ENCODE data around the gene CCDC93. TPM values are rescaled to one million over a fixed set of nuclear protein-coding genes. Genes with fewer than 3 reads are reported as not detected.

Gene CCDC93
- total and polyA plus RNA-seq, 2 of the 4 experiments (the other 2 are of a cell fraction): 8.1 to 17.2 TPM

GRCh38 chr2:117952701-117953100, 61.2 kb downstream of the CCDC93 start:
- Histone ChIP-seq H3K9me3 (ENCODE audit: control insufficient read depth, insufficient read depth, low read length) (no peaks in the 10 kb centered on the region), H3K9me1 (ENCODE audit: insufficient read depth, low read length) (peaks cover 7% of the 10 kb centered on the region; the same call in 1 of the 2 replicates), H3K4ac (ENCODE audit: low read depth, low read length) (no peak overlapping the region), H2AK9ac (replicated peaks; ENCODE audit: low read depth, low read length, poor library complexity) (no peak overlapping the region), H3K18ac (ENCODE audit: low read depth, low read length) (no peak overlapping the region), H3K56ac (ENCODE audit: extremely low read depth, insufficient read depth, low read length) (no peak overlapping the region), H4K20me1 (ENCODE audit: insufficient read depth, low read length) (no peaks in the 10 kb centered on the region), H2AFZ (replicated peaks; ENCODE audit: low read length, poor library complexity) (no peak overlapping the region), H2BK120ac (ENCODE audit: low read depth, low read length) (no peak overlapping the region), H3K4me1 (ENCODE audit: control insufficient read depth, insufficient read depth, low read length) (peaks cover 3% of the 10 kb centered on the region; the same call in 1 of the 2 replicates), H3K4me3 (ENCODE audit: insufficient read depth, low read depth, low read length) (no peak overlapping the region), H4K91ac (ENCODE audit: insufficient read depth, low read depth, low read length) (no peak overlapping the region), H3K23ac (ENCODE audit: low read depth, low read length) (no peak overlapping the region), H2BK15ac (ENCODE audit: low read depth, low read length) (no peak overlapping the region), H3K27me3 (ENCODE audit: control insufficient read depth, insufficient read depth, low read length) (no peaks in the 10 kb centered on the region), H2AK5ac (ENCODE audit: low read depth, low read length) (no peak overlapping the region), H2BK20ac (ENCODE audit: low read depth, low read length) (no peak overlapping the region), H3K36me3 (ENCODE audit: control insufficient read depth, insufficient read depth, low read length) (peaks cover 28% of the 10 kb centered on the region), H3K4me2 (ENCODE audit: low read depth, low read length) (no peak overlapping the region), H4K8ac (ENCODE audit: low read depth in 2 of 2, low read length in 2 of 2) (no peak overlapping the region), H2BK5ac (ENCODE audit: low read depth, low read length, poor library complexity, severe bottlenecking) (no peak overlapping the region), H3K9ac (ENCODE audit: low read depth, low read length) (no peak overlapping the region), H4K5ac (ENCODE audit: low read depth, low read length) (no peak overlapping the region), H3K79me1 (ENCODE audit: low read depth in 1 of 2, low read length in 2 of 2) (0 out of 4 replicates have a peak, but pooled peaks cover 0 to 4% of the 10 kb centered on the region in 2 experiments), H3K27ac (ENCODE audit: insufficient read depth, low read length) (no peak overlapping the region), H3K14ac (replicated peaks; ENCODE audit: low read depth, low read length) (no peak overlapping the region)
- no TSS peak for BruUV-seq (replicated peaks)
- in situ Hi-C loops (cut with MboI; ENCODE audit: low sequenced_read_pairs): no loop called here
- DNase-seq (no peak), ATAC-seq (ENCODE audit: low read depth) (no peak)
- dilution Hi-C loops (cut with HindIII; ENCODE audit: low sequenced_read_pairs, unreplicated experiment): no loop called here
- CTCF ChIA-PET: interaction anchor here (1.1 kb wide), 1 partner anchor 16 kb away, joined by 3 read pairs; no protein-coding TSS in a partner anchor
- TF ChIP-seq SMC3 (IDR thresholded peaks at IDR 0.05; ENCODE audit: low read depth, low read length): no peak
- TF ChIP-seq USF2 (IDR thresholded peaks at IDR 0.05; ENCODE audit: low read depth, low read length): no peak
- TF ChIP-seq ELK1 (IDR thresholded peaks at IDR 0.05; ENCODE audit: borderline replicate concordance, low read depth, low read length): no peak
- TF ChIP-seq RAD21 (IDR thresholded peaks at IDR 0.05; ENCODE audit: low read length): no peak
- no peak for TF ChIP-seq MAFK (IDR thresholded peaks at IDR 0.05; ENCODE audit: low read depth, low read length)
- no peak for TF ChIP-seq CTCF (conservative IDR thresholded peaks at IDR 0.05; ENCODE audit: low read depth, low read length)
- TF ChIP-seq CHD1 (IDR thresholded peaks at IDR 0.05; ENCODE audit: low read depth, low read length): no peak
- TF ChIP-seq MAZ (IDR thresholded peaks at IDR 0.05; ENCODE audit: borderline replicate concordance, low read depth, low read length): no peak
- TF ChIP-seq RCOR1 (IDR thresholded peaks at IDR 0.05; ENCODE audit: insufficient replicate concordance, low read length): no peak
- TF ChIP-seq CEBPB (IDR thresholded peaks at IDR 0.05; ENCODE audit: low read depth, low read length): no peak
- POLR2A ChIA-PET (ENCODE audit: unreplicated experiment): no interaction called here
- intact Hi-C loops (cut with micrococcal nuclease): no loop called here

Data from IMR-90 (cell line).